ENCODE measurements around the gene KRT3.

KRT3 gene

GRCh38 chr12:52818388-52818787 lies 22.5 kb upstream of the KRT3 start:
- TF ChIP-seq, protein P1, sequence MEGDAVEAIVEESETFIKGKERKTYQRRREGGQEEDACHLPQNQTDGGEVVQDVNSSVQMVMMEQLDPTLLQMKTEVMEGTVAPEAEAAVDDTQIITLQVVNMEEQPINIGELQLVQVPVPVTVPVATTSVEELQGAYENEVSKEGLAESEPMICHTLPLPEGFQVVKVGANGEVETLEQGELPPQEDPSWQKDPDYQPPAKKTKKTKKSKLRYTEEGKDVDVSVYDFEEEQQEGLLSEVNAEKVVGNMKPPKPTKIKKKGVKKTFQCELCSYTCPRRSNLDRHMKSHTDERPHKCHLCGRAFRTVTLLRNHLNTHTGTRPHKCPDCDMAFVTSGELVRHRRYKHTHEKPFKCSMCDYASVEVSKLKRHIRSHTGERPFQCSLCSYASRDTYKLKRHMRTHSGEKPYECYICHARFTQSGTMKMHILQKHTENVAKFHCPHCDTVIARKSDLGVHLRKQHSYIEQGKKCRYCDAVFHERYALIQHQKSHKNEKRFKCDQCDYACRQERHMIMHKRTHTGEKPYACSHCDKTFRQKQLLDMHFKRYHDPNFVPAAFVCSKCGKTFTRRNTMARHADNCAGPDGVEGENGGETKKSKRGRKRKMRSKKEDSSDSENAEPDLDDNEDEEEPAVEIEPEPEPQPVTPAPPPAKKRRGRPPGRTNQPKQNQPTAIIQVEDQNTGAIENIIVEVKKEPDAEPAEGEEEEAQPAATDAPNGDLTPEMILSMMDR (IDR thresholded peaks at IDR 0.05; ENCODE audit: low read depth, low read length, poor library complexity, severe bottlenecking) = no peak
- no peak for TF ChIP-seq EZH2phosphoT487 (IDR thresholded peaks at IDR 0.05; ENCODE audit: borderline replicate concordance, low read length)
- Histone ChIP-seq H3F3A (ENCODE audit: control insufficient read depth, insufficient read depth) (no peaks in the 10 kb centered on the region), H3K79me2 (ENCODE audit: control insufficient read depth, low read length) (no peaks in the 10 kb centered on the region), H3K27ac (ENCODE audit: low read depth, low read length) (no peak overlapping the region), H3K4me2 (ENCODE audit: low read length) (no peak overlapping the region), H3K27me3 (ENCODE audit: control insufficient read depth, low read length) (no peaks in the 10 kb centered on the region; the same call in 1 of the 2 replicates), H3K4me1 (ENCODE audit: control insufficient read depth, low read length) (no peaks in the 10 kb centered on the region), H3K36me3 (ENCODE audit: control insufficient read depth, low read length) (no peaks in the 10 kb centered on the region), H3K4me3 (ENCODE audit: low read length) (no peak overlapping the region), H4K20me1 (ENCODE audit: control insufficient read depth, insufficient read depth, low read depth, low read length) (no peaks in the 10 kb centered on the region), H3K9me2 (replicated peaks; ENCODE audit: control insufficient read depth, low read length) (no peaks in the 10 kb centered on the region), H3K9me3 (ENCODE audit: control insufficient read depth, insufficient read depth, low read length) (no peaks in the 10 kb centered on the region)

GRCh38 chr12:52817699-52818238 lies 21.9 kb upstream of the KRT3 start:
- H3K9me2 ChIP-seq (replicated peaks; ENCODE audit: control insufficient read depth, low read length) = no peaks in the 10 kb centered on the region
- H3K9me3 ChIP-seq (ENCODE audit: control insufficient read depth, insufficient read depth, low read length) = no peaks in the 10 kb centered on the region
- H4K20me1 ChIP-seq (ENCODE audit: control insufficient read depth, insufficient read depth, low read depth, low read length) = no peaks in the 10 kb centered on the region
- H3K27ac ChIP-seq (ENCODE audit: low read depth, low read length) = no peak overlapping the region
- no peaks in the 10 kb centered on the region for H3K36me3 ChIP-seq (ENCODE audit: control insufficient read depth, low read length)
- H3K27me3 ChIP-seq (ENCODE audit: control insufficient read depth, low read length) = no peaks in the 10 kb centered on the region; the same call in 1 of the 2 replicates
- no peak overlapping the region for H3K4me3 ChIP-seq (ENCODE audit: low read length)
- H3K4me2 ChIP-seq (ENCODE audit: low read length) = no peak overlapping the region
- H3K79me2 ChIP-seq (ENCODE audit: control insufficient read depth, low read length) = no peaks in the 10 kb centered on the region
- no peaks in the 10 kb centered on the region for H3F3A ChIP-seq (ENCODE audit: control insufficient read depth, insufficient read depth)
- H3K4me1 ChIP-seq (ENCODE audit: control insufficient read depth, low read length) = no peaks in the 10 kb centered on the region
- TF ChIP-seq EZH2phosphoT487 (IDR thresholded peaks at IDR 0.05; ENCODE audit: borderline replicate concordance, low read length) = no peak
- TF ChIP-seq, protein P1 (IDR thresholded peaks at IDR 0.05; ENCODE audit: low read depth, low read length, poor library complexity, severe bottlenecking) = no peak

- Histone ChIP-seq H3K36me3 (ENCODE audit: control insufficient read depth, low read length) (no peaks in the 10 kb centered on the region), H3K27ac (ENCODE audit: low read depth, low read length) (no peak overlapping the region), H3K79me2 (ENCODE audit: control insufficient read depth, low read length) (no peaks in the 10 kb centered on the region), H3K4me1 (ENCODE audit: control insufficient read depth, low read length) (no peaks in the 10 kb centered on the region), H3K4me3 (ENCODE audit: low read length) (no peak overlapping the region), H3K4me2 (ENCODE audit: low read length) (no peak overlapping the region), H3F3A (ENCODE audit: control insufficient read depth, insufficient read depth) (no peaks in the 10 kb centered on the region), H3K9me3 (ENCODE audit: control insufficient read depth, insufficient read depth, low read length) (no peaks in the 10 kb centered on the region), H3K27me3 (ENCODE audit: control insufficient read depth, low read length) (no peaks in the 10 kb centered on the region; the same call in 1 of the 2 replicates), H4K20me1 (ENCODE audit: control insufficient read depth, insufficient read depth, low read depth, low read length) (no peaks in the 10 kb centered on the region), H3K9me2 (replicated peaks; ENCODE audit: control insufficient read depth, low read length) (no peaks in the 10 kb centered on the region)
- TF ChIP-seq, protein P1 (IDR thresholded peaks at IDR 0.05; ENCODE audit: low read depth, low read length, poor library complexity, severe bottlenecking) = no peak
- TF ChIP-seq EZH2phosphoT487 (IDR thresholded peaks at IDR 0.05; ENCODE audit: borderline replicate concordance, low read length) = no peak
Observed at GRCh38 chr12:52817003-52817698, 21.2 kb upstream of the KRT3 start.

Data from DOHH2 (cell line).